Glutamatergic neuron (in vitro differentiated cells): ENCODE data around the gene KLHL30. TPM values are rescaled to one million over a fixed set of nuclear protein-coding genes. Genes with fewer than 3 reads are reported as not detected.

Source experiments
- DNase-seq: peaks from one replicate; pipeline ENCODE4 v3.0.0; 2022
- H3K27ac Mint-ChIP-seq: one replicate; pipeline ENCODE4 v1.8.0; 2020; ENCODE audit warnings: mild to moderate bottlenecking, mixed read lengths, inconsistent platforms; ENCODE audit not compliant: unreplicated experiment
- H3K27me3 Mint-ChIP-seq: one replicate; pipeline ENCODE4 v1.8.0; 2020; ENCODE audit warnings: mild to moderate bottlenecking, moderate library complexity, mixed read lengths, inconsistent platforms; ENCODE audit not compliant: unreplicated experiment
- H3K36me3 Mint-ChIP-seq: one replicate; pipeline ENCODE4 v1.8.0; 2020; ENCODE audit warnings: mild to moderate bottlenecking, mixed read lengths, inconsistent platforms; ENCODE audit not compliant: unreplicated experiment
- H3K4me1 Mint-ChIP-seq: one replicate; pipeline ENCODE4 v1.8.0; 2020; ENCODE audit warnings: mild to moderate bottlenecking, low read depth, mixed read lengths, inconsistent platforms; ENCODE audit not compliant: unreplicated experiment
- H3K4me3 Mint-ChIP-seq: one replicate; pipeline ENCODE4 v1.8.0; 2020; ENCODE audit warnings: mild to moderate bottlenecking, mixed read lengths, inconsistent platforms; ENCODE audit not compliant: unreplicated experiment
- H3K9me3 Mint-ChIP-seq: one replicate; pipeline ENCODE4 v1.8.0; 2020; ENCODE audit warnings: mild to moderate bottlenecking, moderate library complexity, mixed read lengths, inconsistent platforms; ENCODE audit not compliant: unreplicated experiment
- CTCF ChIP-seq: fragments of 200-600 bp; sonication (generic); IDR thresholded peaks from one replicate; pipeline ENCODE4 v1.5.0; 2021; ENCODE audit not compliant: partially characterized antibody, unreplicated experiment
- total RNA-seq: library from RNA; stranded (reverse); fragmentation: NEBNext Ultra II Directional; extraction: Animal tissue kit (Norgen Biotek cat#: 25700); gene quantifications from one replicate; pipeline ENCODE4 v1.2.1, GENCODE V29; 2021; ENCODE audit not compliant: unreplicated experiment

KLHL30 gene
- total RNA-seq, 1 donor from 2014 or later: 3.5 TPM

GRCh38 chr2:238125127-238125885 is 13.2 kb upstream of the KLHL30 start:
- H3K27me3 Mint-ChIP-seq: peaks cover 6% of the 10 kb centered on the region

GRCh38 chr2:238126338-238126737 is 12.1 kb upstream of the KLHL30 start:
- Mint-ChIP-seq H3K4me3 (no peak overlapping the region), H3K27ac (no peak overlapping the region), H3K4me1 (peaks cover 3% of the 10 kb centered on the region), H3K36me3 (no peaks in the 10 kb centered on the region), H3K9me3 (peaks cover 1% of the 10 kb centered on the region), H3K27me3 (peaks cover 4% of the 10 kb centered on the region)
- DNase-seq: no peak
- TF ChIP-seq CTCF: no peak

More at GRCh38 chr2:238125127-238125885, 13.2 kb upstream of the KLHL30 start:
- Mint-ChIP-seq H3K9me3 (peaks cover 1% of the 10 kb centered on the region), H3K4me1 (peaks cover 3% of the 10 kb centered on the region), H3K36me3 (no peaks in the 10 kb centered on the region), H3K4me3 (no peak overlapping the region), H3K27ac (no peak overlapping the region)
- peak; percentile 14 for DNase-seq
- no peak for TF ChIP-seq CTCF

- no peaks in the 10 kb centered on the region for H3K36me3 Mint-ChIP-seq
Measured at GRCh38 chr2:238126775-238127164, 11.7 kb upstream of the KLHL30 start.

GRCh38 chr2:238127165-238128060 is 11.1 kb upstream of the KLHL30 start:
- DNase-seq: peak; percentile 20
- peaks cover 1% of the 10 kb centered on the region for H3K9me3 Mint-ChIP-seq
- peaks cover 3% of the 10 kb centered on the region for H3K4me1 Mint-ChIP-seq
- H3K36me3 Mint-ChIP-seq: no peaks in the 10 kb centered on the region
- TF ChIP-seq CTCF: no peak
- H3K27me3 Mint-ChIP-seq: peaks cover 4% of the 10 kb centered on the region
- no peak overlapping the region for H3K4me3 Mint-ChIP-seq
- H3K27ac Mint-ChIP-seq: no peak overlapping the region

More at GRCh38 chr2:238126775-238127164, 11.7 kb upstream of the KLHL30 start:
- no peak for DNase-seq
- Mint-ChIP-seq H3K9me3 (peaks cover 1% of the 10 kb centered on the region), H3K4me3 (no peak overlapping the region), H3K4me1 (peaks cover 3% of the 10 kb centered on the region), H3K27me3 (peaks cover 4% of the 10 kb centered on the region), H3K27ac (no peak overlapping the region)
- no peak for TF ChIP-seq CTCF
